DND-41 (cell line): ENCODE measurements around the gene GPRIN1.
A peak's percentile ranks its signal among the peaks of the same experiment; 100 is the strongest.

Source experiments
- ATAC-seq: fragments of 200-7000 bp; cut with Tn5 transposase; 3 replicates; pipeline ENCODE4 v1.9.1; 2021; ENCODE audit warnings: low read depth; ENCODE audit not compliant: insufficient read depth
- DNase-seq: peaks from one replicate; pipeline ENCODE4 v3.0.0-alpha.2; 2020
- H2AFZ ChIP-seq: 2 replicates; pipeline ENCODE4 v1.6.0; 2012; ENCODE audit warnings: low read depth, low read length
- H3K27ac ChIP-seq: 2 replicates; pipeline ENCODE4 v1.5.1; 2012; ENCODE audit warnings: low read length, inconsistent platforms
- H3K27me3 ChIP-seq: fragments of 200-600 bp; sonication (generic); 2 replicates; pipeline ENCODE4 v1.6.0; 2012; ENCODE audit warnings: low read length, mild to moderate bottlenecking, inconsistent platforms; ENCODE audit not compliant: insufficient read depth, poor library complexity
- H3K36me3 ChIP-seq: 2 replicates; pipeline ENCODE4 v1.5.1; 2012; ENCODE audit warnings: low read length, inconsistent platforms; ENCODE audit not compliant: insufficient read depth
- H3K4me1 ChIP-seq: 2 replicates; pipeline ENCODE4 v1.5.1; 2012; ENCODE audit warnings: mild to moderate bottlenecking, low read length; ENCODE audit not compliant: insufficient read depth
- H3K4me2 ChIP-seq: 2 replicates; pipeline ENCODE4 v1.6.0; 2012; ENCODE audit warnings: mild to moderate bottlenecking, moderate library complexity, low read length, inconsistent platforms; ENCODE audit not compliant: insufficient read depth
- H3K4me3 ChIP-seq, 2 experiments: fragments of 200-600 bp in 1 of 2; shearing (Covaris generic) in 1 of 2; 2 replicates each; pipeline ENCODE4 v1.5.1; 2012 to 2016; ENCODE audit warnings: inconsistent platforms in 2 of 2, low read length in 2 of 2, mild to moderate bottlenecking in 2 of 2, low read depth in 1 of 2, moderate library complexity in 1 of 2
- H3K79me2 ChIP-seq: 2 replicates; pipeline ENCODE4 v1.6.0; 2012; ENCODE audit warnings: low read length, inconsistent platforms; ENCODE audit not compliant: insufficient read depth
- H3K9ac ChIP-seq: 2 replicates; pipeline ENCODE4 v1.6.0; 2012; ENCODE audit warnings: low read depth, mild to moderate bottlenecking, inconsistent platforms, low read length, moderate library complexity
- H3K9me3 ChIP-seq: 2 replicates; pipeline ENCODE4 v1.5.1; 2012; ENCODE audit warnings: low read length, moderate library complexity, mild to moderate bottlenecking, inconsistent platforms; ENCODE audit not compliant: insufficient read depth, severe bottlenecking
- H4K20me1 ChIP-seq: 2 replicates; pipeline ENCODE4 v1.6.0; 2012; ENCODE audit warnings: low read length; ENCODE audit not compliant: insufficient read depth
- EZH2 ChIP-seq: IDR thresholded peaks from 3 replicates; pipeline ENCODE4 v1.6.1; 2012; ENCODE audit warnings: borderline replicate concordance, low read depth, mild to moderate bottlenecking, moderate library complexity, low read length, inconsistent platforms; ENCODE audit not compliant: severe bottlenecking
- TF ChIP-seq, protein P1 (sequence below): IDR thresholded peaks from 2 replicates; pipeline ENCODE4 v1.5.1; 2012; ENCODE audit warnings: borderline replicate concordance, low read length, moderate library complexity, mild to moderate bottlenecking; ENCODE audit not compliant: poor library complexity, severe bottlenecking; ENCODE audit errors: extremely low read depth

Gene GPRIN1

GRCh38 chr5:176573564-176574296 is 36.2 kb downstream of the GPRIN1 start:
- ATAC-seq (peak; percentile 94), DNase-seq (peak; percentile 69)
- no peaks in the 10 kb centered on the region for H3K4me1 ChIP-seq
- H2AFZ ChIP-seq: no peak overlapping the region
- no peak overlapping the region for H3K4me3 ChIP-seq
- no peak overlapping the region for H3K9ac ChIP-seq
- peaks cover 6% of the 10 kb centered on the region for H3K27me3 ChIP-seq
- no peaks in the 10 kb centered on the region for H3K9me3 ChIP-seq
- no peak overlapping the region for H3K4me2 ChIP-seq
- no peaks in the 10 kb centered on the region for H4K20me1 ChIP-seq
- TF ChIP-seq EZH2: no peak
- TF ChIP-seq, protein P1, sequence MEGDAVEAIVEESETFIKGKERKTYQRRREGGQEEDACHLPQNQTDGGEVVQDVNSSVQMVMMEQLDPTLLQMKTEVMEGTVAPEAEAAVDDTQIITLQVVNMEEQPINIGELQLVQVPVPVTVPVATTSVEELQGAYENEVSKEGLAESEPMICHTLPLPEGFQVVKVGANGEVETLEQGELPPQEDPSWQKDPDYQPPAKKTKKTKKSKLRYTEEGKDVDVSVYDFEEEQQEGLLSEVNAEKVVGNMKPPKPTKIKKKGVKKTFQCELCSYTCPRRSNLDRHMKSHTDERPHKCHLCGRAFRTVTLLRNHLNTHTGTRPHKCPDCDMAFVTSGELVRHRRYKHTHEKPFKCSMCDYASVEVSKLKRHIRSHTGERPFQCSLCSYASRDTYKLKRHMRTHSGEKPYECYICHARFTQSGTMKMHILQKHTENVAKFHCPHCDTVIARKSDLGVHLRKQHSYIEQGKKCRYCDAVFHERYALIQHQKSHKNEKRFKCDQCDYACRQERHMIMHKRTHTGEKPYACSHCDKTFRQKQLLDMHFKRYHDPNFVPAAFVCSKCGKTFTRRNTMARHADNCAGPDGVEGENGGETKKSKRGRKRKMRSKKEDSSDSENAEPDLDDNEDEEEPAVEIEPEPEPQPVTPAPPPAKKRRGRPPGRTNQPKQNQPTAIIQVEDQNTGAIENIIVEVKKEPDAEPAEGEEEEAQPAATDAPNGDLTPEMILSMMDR: peak; percentile 88
- H3K36me3 ChIP-seq: no peaks in the 10 kb centered on the region
- no peak overlapping the region for H3K27ac ChIP-seq
- H3K79me2 ChIP-seq: no peaks in the 10 kb centered on the region

DNA sequence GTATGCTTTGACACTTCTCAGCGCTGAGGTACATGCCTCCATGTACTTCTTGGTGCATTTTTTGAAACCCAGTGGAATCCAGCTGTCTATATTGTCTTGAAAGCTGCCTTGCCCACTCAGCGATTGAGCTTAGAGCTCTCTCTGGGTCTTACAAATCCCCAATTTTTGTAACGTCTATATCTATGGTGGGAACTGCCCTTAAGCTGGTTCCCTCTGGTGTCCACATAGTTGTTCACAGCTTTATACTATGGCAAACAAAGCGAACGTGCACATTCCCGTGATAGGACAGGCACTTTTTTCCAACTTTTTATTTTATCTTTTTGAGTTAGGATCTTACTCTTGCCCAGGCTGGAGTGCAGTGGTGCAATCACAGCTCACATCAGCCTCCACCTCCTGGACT is 39.9 kb downstream of the GPRIN1 start:
- no peak overlapping the region for H3K9ac ChIP-seq
- H3K4me3 ChIP-seq: no peak overlapping the region
- H3K27me3 ChIP-seq: peaks cover 6% of the 10 kb centered on the region
- no peak overlapping the region for H3K4me2 ChIP-seq
- H3K4me1 ChIP-seq: no peaks in the 10 kb centered on the region
- DNase-seq (no peak), ATAC-seq (no peak)
- no peaks in the 10 kb centered on the region for H3K79me2 ChIP-seq
- no peaks in the 10 kb centered on the region for H4K20me1 ChIP-seq
- no peaks in the 10 kb centered on the region for H3K36me3 ChIP-seq
- H2AFZ ChIP-seq: no peak overlapping the region
- TF ChIP-seq EZH2: no peak
- TF ChIP-seq, protein P1: no peak
- H3K9me3 ChIP-seq: no peaks in the 10 kb centered on the region
- H3K27ac ChIP-seq: no peak overlapping the region

DNA sequence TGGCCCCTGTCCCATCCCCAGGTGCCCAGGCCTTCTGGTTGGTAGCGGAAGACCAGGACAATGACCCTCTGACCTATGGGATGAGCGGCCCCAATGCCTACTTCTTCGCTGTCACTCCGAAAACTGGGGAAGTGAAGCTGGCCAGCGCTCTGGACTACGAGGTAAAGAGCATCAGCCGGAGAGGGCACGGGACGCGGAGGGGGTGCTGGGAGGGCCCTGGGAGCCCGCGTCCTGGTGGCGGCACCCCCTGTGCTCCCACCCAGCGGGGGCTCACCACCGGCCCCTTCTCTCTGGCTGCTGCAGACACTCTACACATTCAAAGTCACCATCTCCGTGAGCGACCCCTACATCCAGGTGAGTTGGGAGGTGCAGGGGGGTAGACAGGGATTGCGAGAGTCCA is 41.3 kb downstream of the GPRIN1 start:
- DNase-seq: no peak
- no peaks in the 10 kb centered on the region for H3K36me3 ChIP-seq
- TF ChIP-seq, protein P1: no peak
- no peak for TF ChIP-seq EZH2
- H3K4me3 ChIP-seq: no peak overlapping the region
- no peak overlapping the region for H3K9ac ChIP-seq
- H3K27me3 ChIP-seq: peaks cover 6% of the 10 kb centered on the region
- H3K79me2 ChIP-seq: no peaks in the 10 kb centered on the region
- no peaks in the 10 kb centered on the region for H3K9me3 ChIP-seq
- H4K20me1 ChIP-seq: no peaks in the 10 kb centered on the region
- ATAC-seq: no peak
- no peak overlapping the region for H3K4me2 ChIP-seq
- no peaks in the 10 kb centered on the region for H3K4me1 ChIP-seq
- no peak overlapping the region for H3K27ac ChIP-seq
- H2AFZ ChIP-seq: no peak overlapping the region

DNA sequence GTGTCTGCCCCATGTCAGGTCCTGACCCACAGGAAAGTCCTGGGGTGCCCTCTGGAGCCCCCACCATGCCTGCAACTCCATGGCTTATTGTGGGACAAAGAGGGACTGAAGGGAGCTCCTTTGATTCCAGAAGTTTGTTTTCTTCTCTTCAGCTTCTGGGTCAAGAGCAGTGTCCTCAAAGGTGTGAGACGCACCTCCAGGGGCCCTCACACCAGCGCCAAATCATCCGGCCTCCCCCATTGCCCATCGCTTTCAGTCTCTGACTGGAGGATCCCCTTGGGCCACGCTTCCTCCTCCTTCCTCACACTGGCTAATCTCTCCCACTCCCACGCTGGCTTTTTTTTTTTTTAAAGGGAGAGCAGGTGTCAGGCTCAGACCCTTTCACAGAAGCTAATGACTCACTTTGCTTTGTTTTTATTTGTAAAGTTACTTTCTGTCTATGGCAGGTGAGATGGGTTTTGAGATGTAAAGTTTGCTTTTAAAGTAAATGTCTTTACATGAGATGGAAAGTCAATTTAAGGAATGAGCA is 44.1 kb downstream of the GPRIN1 start:
- Histone ChIP-seq H3K27ac (no peak overlapping the region), H3K4me1 (no peaks in the 10 kb centered on the region), H3K4me3 (no peak overlapping the region), H4K20me1 (no peaks in the 10 kb centered on the region), H3K4me2 (no peak overlapping the region), H3K36me3 (no peaks in the 10 kb centered on the region), H3K9ac (no peak overlapping the region), H3K9me3 (no peaks in the 10 kb centered on the region), H3K27me3 (peaks cover 6% of the 10 kb centered on the region), H2AFZ (no peak overlapping the region), H3K79me2 (no peaks in the 10 kb centered on the region)
- DNase-seq: no peak
- TF ChIP-seq EZH2: no peak
- TF ChIP-seq, protein P1: no peak
- no peak for ATAC-seq
